Measurements from ENCODE around the gene LRP6. TPM values are rescaled to one million over a fixed set of nuclear protein-coding genes. Genes with fewer than 3 reads are reported as not detected.

LRP6 gene
- total RNA-seq, 1 experiment from 2014 or later, result 62.4 TPM

DNA sequence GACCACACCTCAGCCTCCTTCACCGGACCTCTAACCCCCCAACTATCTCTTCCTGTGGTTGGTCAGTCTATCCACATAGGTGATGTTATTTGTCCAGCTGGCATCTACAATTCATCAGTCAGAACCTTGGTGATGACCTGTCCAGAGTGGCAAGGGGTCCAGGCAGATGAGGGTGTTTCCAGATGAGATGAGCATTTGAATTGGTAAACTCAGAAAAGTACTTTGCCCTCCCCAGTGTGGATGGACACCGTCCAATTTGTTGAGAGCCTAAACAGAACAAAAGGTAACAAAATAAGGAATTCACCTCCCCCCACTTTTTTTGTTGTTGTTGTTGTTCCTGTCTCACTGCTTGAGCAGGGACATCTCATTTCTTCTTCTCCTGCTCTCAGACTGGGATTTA is 34.3 kb upstream of the LRP6 start:
- H3K9ac ChIP-seq (ENCODE audit: extremely low read depth, insufficient read length, low read length), result no peak overlapping the region
- H3K9me3 Mint-ChIP-seq, result peaks cover 4 to 5% of the 10 kb centered on the region in 2 experiments; a peak in 3 of 5 replicates
- no peak overlapping the region for H3K4me2 ChIP-seq (ENCODE audit: insufficient read depth, insufficient read length, low read length)
- H2BK5ac ChIP-seq (ENCODE audit: insufficient read length, low read length), result no peak overlapping the region
- H3K18ac ChIP-seq (ENCODE audit: insufficient read length, low read depth, low read length), result no peak overlapping the region
- no peak overlapping the region for H3T11ph ChIP-seq (ENCODE audit: low read length)
- H3K9me3 ChIP-seq (ENCODE audit: control insufficient read depth, low read depth, low read length), result no peaks in the 10 kb centered on the region
- H3K79me1 ChIP-seq (ENCODE audit: insufficient read depth, low read depth, low read length, poor library complexity, severe bottlenecking), result no peaks in the 10 kb centered on the region
- H3K56ac ChIP-seq (ENCODE audit: insufficient read length, low read depth, low read length), result no peak overlapping the region
- no peak overlapping the region for H2BK15ac ChIP-seq (ENCODE audit: low read depth, low read length)
- H3K27me3 ChIP-seq (ENCODE audit: insufficient read depth, low read length), result no peaks in the 10 kb centered on the region
- DNase-seq, result no peak
- no CpG with 5 or more reads among the region's 2 CpGs for WGBS (ENCODE audit: extremely low coverage, insufficient read length, low lambda C conversion rate)
- peaks cover 0 to 5% (median 0%) of the 10 kb centered on the region in 3 experiments; a peak in 2 of 7 replicates for H3K36me3 Mint-ChIP-seq (ENCODE audit: insufficient read depth in 1 of 3, low read depth in 3 of 3)
- no peak overlapping the region for H2BK12ac ChIP-seq (ENCODE audit: insufficient read length, low read depth, low read length)
- H3K79me2 ChIP-seq (ENCODE audit: insufficient read depth, low read length), result no peaks in the 10 kb centered on the region
- no peaks in the 10 kb centered on the region for H4K20me1 ChIP-seq (ENCODE audit: control insufficient read depth, insufficient read depth, insufficient read length)
- H3K4me3 Mint-ChIP-seq, result no peak overlapping the region
- no peaks in the 10 kb centered on the region for H3K4me1 ChIP-seq (ENCODE audit: insufficient read depth, low read length)
- H4K91ac ChIP-seq (ENCODE audit: insufficient read length, low read depth, low read length), result no peak overlapping the region
- H3K27ac Mint-ChIP-seq, result no peak overlapping the region
- H3K23ac ChIP-seq (ENCODE audit: insufficient read length, low read depth, low read length), result no peak overlapping the region
- H3K14ac ChIP-seq (ENCODE audit: insufficient read depth, low read length), result no peak overlapping the region
- H3K4me1 Mint-ChIP-seq, result peaks cover 0 to 4% of the 10 kb centered on the region in 2 experiments; a peak in 1 of 4 replicates
- no peak overlapping the region for H4K5ac ChIP-seq (ENCODE audit: insufficient read length, low read depth, low read length)
- no peak overlapping the region for H3K4ac ChIP-seq (ENCODE audit: low read depth, low read length)
- TF ChIP-seq CTCF (conservative IDR thresholded peaks at IDR 0.05), result no peak
- no peaks in the 10 kb centered on the region for H3K27me3 Mint-ChIP-seq (ENCODE audit: low read depth)
- no peak overlapping the region for H2AFZ ChIP-seq (ENCODE audit: low read length)
- no peaks in the 10 kb centered on the region for H3K23me2 ChIP-seq (ENCODE audit: insufficient read length, low read depth, low read length, poor library complexity, severe bottlenecking)
- no peak overlapping the region for H4K8ac ChIP-seq (replicated peaks; ENCODE audit: insufficient read length, low read depth, low read length)
- H2AK5ac ChIP-seq (ENCODE audit: insufficient read length, low read length), result no peak overlapping the region
- no peak overlapping the region for H3K27ac ChIP-seq (ENCODE audit: insufficient read length, low read depth, low read length)
- no peak overlapping the region for H2BK20ac ChIP-seq (ENCODE audit: low read depth, low read length, poor library complexity, severe bottlenecking)
- no peak overlapping the region for H2BK120ac ChIP-seq (ENCODE audit: low read depth, low read length, poor library complexity, severe bottlenecking)
